ENCODE data around the gene EVPL. TPM values are rescaled to one million over a fixed set of nuclear protein-coding genes. Genes with fewer than 3 reads are reported as not detected.

EVPL gene
- polyA plus RNA-seq, 6 donors from 2014 or later, result not detected

DNA sequence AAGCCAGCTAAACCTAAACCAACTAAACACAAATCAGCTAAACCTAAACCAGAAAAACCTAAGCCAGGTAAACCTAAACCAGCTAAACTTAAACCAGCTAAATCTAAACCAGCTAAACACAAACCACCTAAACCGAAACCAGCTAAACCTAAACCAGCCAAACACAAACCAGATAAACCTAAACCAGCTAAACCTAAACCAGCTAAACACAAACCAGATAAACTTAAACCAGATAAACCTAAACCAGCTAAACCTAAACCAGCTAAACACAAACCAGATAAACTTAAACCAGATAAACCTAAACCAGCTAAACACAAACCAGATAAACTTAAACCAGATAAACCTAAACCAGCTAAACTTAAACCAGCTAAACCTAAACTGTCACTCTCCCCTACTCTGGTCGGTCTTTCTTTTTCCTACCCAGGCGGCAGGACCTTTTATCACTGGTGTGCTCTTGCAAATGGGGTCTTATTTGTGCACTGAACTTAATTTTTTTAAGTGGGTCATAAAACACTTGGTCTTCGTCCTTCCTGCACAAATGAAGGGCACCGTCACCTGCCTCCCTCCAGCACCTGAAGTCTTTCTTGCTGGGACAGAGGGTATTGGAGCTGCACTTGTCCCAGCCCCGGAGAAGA lies 7.2 kb downstream of the EVPL start:
- no peaks in the 10 kb centered on the region for H3K36me3 Mint-ChIP-seq

DNA sequence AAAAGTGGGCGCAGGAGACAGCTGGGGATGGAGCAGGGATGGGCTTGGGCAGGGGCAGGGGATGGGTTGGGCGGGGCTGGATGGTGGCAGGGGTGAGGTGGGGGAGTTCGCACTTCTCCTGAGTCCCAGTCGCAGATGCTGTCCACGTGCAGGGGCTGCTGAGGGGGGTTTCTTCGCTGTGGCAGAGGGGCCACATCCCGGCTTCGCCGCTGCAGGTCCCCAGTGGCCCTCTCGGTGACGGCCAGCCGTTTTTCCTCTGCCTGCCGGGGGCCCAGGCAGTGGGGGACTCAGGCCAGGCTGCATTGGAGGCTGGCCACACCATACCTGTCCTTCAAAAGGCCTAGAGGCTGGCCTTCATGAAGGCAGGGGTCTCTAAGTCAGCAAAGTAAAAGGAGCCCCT lies 8.3 kb downstream of the EVPL start:
- ATAC-seq (ENCODE audit: low read depth in 2 of 2), result no peak
- peaks cover 0 to 6% (median 0%) of the 10 kb centered on the region in 3 donors for H3K27me3 Mint-ChIP-seq
- H3K27ac Mint-ChIP-seq, result no peak overlapping the region
- no peaks in the 10 kb centered on the region for H3K36me3 Mint-ChIP-seq
- no peak overlapping the region for H3K4me3 Mint-ChIP-seq
- no peak for DNase-seq
- H3K9me3 Mint-ChIP-seq, result no peaks in the 10 kb centered on the region
- H3K4me1 Mint-ChIP-seq, result peaks cover 0 to 7% (median 5%) of the 10 kb centered on the region in 3 donors

More for the DNA sequence above, 7.2 kb downstream of the EVPL start:
- no peaks in the 10 kb centered on the region for H3K27me3 Mint-ChIP-seq
- H3K9me3 Mint-ChIP-seq, result no peaks in the 10 kb centered on the region
- ATAC-seq (ENCODE audit: low read depth in 2 of 2) (no peak), DNase-seq (no peak)
- H3K4me3 Mint-ChIP-seq, result peak overlapping the region in 1 of 8 donors; percentile 65
- peak overlapping the region in 2 of 6 donors; percentile 16 to 78 for H3K27ac Mint-ChIP-seq
- no peaks in the 10 kb centered on the region for H3K4me1 Mint-ChIP-seq

DNA sequence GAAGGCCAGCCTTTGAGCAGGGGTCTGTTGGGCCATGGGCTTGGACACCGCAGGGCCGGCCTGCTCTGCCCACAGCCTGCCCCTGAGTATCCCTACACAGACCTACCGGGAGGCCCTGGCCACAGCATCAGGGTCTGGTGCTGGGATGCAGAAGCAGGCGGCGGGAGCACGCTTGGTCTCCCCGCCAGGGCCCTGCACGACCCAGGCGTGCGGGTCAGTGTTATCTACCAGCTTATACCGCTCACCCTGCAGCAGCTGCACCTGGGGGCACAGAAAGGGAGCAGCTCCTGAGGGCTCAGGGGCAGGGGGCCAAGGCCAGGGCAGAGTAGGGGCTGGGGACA lies 8.8 kb downstream of the EVPL start:
- no peaks in the 10 kb centered on the region for H3K36me3 Mint-ChIP-seq
- peaks cover 0 to 9% (median 5%) of the 10 kb centered on the region in 3 donors for H3K4me1 Mint-ChIP-seq
- no peak overlapping the region for H3K27ac Mint-ChIP-seq
- H3K9me3 Mint-ChIP-seq, result no peaks in the 10 kb centered on the region
- H3K27me3 Mint-ChIP-seq, result peaks cover 0 to 6% (median 0%) of the 10 kb centered on the region in 3 donors
- H3K4me3 Mint-ChIP-seq, result no peak overlapping the region
- DNase-seq (no peak), ATAC-seq (ENCODE audit: low read depth in 2 of 2) (no peak)

DNA sequence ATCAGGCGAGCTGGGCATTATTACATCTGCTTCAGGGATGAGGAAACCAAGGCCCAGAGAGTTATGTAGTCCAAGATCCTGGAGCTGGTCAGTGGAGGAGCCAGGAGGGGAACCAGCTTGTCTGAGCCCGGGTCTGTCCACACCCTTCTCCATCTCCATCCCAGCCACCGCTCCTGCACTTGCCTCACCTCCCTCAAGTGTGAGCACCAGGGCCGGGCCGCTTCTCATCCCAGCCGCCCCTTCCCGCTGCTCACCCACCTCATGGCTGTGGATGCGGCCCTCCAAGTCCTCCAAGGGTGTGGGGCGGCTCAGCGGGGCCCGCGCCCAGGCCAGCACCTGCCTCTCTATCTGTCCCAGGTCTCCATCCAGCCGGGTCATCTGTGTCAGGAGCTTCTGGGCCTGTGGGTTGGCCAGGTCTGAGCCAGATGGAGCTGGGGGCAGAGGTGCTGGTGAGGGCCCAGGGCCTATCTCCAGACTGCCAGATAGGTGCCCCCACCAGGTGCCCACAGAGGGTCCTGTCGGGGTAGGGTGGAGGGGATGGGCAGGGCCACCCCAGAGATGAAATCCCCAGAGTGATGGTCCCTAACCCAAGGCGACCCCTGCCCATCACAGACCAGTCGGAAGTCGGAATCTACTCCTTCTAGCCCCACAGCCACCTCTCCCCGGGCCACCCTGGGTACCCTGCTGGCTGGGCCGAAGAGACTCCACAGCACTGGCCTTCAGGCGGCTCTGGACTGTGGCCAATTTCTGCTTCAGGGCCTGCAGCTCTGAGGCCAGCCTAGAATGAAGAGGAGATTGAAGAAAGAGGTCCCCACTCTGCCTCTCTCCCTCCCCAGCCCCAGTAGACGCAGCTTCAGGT lies 9.4 kb downstream of the EVPL start:
- DNase-seq (no peak), ATAC-seq (ENCODE audit: low read depth in 2 of 2) (no peak)
- H3K27ac Mint-ChIP-seq, result no peak overlapping the region

DNA sequence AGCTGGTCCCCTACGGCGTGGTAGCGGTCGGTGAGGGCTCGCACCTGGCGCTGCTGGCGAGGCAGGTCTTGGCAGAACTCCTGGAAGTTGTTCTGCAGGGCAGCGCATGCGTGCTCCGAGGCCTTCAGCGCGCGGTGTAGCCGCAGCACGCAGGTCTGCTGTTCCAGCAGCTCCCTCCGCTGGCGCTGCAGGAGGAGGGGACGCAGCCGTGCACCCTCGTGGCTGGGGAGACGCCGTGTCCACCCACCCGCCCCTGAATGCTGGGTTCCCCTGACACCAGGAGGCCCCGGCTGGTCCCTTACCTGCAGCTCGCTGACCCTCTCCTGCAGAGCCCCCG lies 12.2 kb downstream of the EVPL start:
- H3K4me1 Mint-ChIP-seq, result peaks cover 0 to 9% (median 5%) of the 10 kb centered on the region in 3 donors
- H3K27me3 Mint-ChIP-seq, result peaks cover 0 to 6% (median 0%) of the 10 kb centered on the region in 3 donors
- no peaks in the 10 kb centered on the region for H3K9me3 Mint-ChIP-seq
- H3K4me3 Mint-ChIP-seq, result no peak overlapping the region
- H3K27ac Mint-ChIP-seq, result no peak overlapping the region
- no peak for DNase-seq
- no peak for ATAC-seq (ENCODE audit: low read depth in 2 of 2)
- H3K36me3 Mint-ChIP-seq, result no peaks in the 10 kb centered on the region

More for the DNA sequence above, 9.4 kb downstream of the EVPL start:
- Mint-ChIP-seq H3K4me1 (peaks cover 0 to 9% (median 5%) of the 10 kb centered on the region in 3 donors), H3K27me3 (peaks cover 0 to 6% (median 0%) of the 10 kb centered on the region in 3 donors), H3K36me3 (no peaks in the 10 kb centered on the region), H3K4me3 (no peak overlapping the region), H3K9me3 (no peaks in the 10 kb centered on the region)

DNA sequence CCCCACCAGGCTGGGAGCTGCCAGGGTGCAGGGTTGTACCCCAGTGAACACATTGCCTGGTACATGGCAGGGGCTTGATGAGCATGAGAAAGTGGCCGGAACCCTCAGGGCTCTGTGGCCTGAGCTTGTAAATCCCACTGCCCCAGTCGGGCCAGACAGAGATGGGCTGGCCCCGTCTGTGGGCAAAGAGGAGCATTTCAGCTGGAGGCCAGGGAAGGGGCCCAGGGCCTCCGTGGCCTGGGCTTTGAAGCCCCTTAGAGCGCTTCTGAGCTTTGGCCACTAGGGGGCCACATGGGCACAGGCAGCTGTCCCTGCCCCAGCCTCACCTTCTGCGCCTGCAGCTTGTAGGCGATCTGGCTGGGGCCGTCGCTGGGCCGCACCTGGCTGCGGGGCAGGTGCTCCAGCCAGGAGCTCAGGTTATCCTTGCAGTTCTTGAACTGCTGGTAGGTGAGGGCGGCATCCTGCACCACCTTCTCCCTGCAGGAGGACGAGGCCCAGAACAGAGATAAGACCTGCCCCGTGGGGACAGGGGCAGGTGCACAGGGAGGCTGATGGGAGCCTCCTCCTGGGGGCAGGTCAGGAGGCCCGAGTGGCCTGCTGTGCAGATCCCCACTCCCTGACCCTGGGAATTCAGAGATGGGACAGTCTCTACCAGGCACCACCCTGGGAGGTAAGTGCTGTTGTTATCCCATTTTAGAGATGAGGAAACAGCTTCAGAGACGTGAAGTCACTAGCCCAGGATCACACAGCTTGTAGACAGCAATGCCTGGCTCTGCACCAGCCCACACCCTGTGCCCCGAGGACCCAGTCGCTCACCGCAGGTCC lies 12.8 kb downstream of the EVPL start:
- peak; percentile 71 for DNase-seq
- ATAC-seq (ENCODE audit: low read depth in 2 of 2), result peak; percentile 96 to 98
- Mint-ChIP-seq H3K36me3 (no peaks in the 10 kb centered on the region), H3K9me3 (no peaks in the 10 kb centered on the region), H3K4me1 (peaks cover 0 to 9% (median 5%) of the 10 kb centered on the region in 3 donors), H3K27ac (peak overlapping the region in 1 of 6 donors; percentile 9), H3K27me3 (peaks cover 0 to 6% (median 0%) of the 10 kb centered on the region in 3 donors), H3K4me3 (no peak overlapping the region)

DNA sequence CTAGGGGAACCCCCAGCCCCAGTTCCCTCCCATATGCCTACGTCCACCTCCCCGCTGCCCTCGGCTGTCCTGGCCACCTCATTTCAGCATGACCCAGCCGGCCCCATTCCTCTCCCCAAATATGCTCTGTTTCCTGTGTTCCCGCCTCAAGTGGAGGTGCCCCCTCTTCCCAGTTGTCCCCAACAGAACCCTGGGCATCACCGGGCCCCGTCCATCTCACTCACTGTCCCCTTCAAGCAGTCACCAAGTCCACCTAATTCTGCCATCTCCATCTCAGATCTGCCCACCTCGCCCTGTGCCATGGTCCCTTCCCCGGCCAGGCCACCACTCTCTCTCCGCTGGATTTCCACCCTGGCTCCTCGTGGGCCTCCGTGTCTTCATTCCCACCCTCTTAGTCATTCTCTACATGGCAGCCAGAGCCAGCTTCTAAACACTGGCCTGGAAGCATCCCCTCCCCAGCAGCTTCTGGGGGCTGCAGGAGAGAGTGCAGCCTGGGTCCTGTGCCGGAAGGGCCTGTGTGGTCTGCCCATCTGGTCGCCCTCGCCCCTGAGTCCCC lies 13.7 kb downstream of the EVPL start:
- H3K4me3 Mint-ChIP-seq, result no peak overlapping the region
- H3K4me1 Mint-ChIP-seq, result peaks cover 0 to 9% (median 5%) of the 10 kb centered on the region in 3 donors
- no peak for DNase-seq
- no peaks in the 10 kb centered on the region for H3K9me3 Mint-ChIP-seq
- peaks cover 0 to 6% (median 0%) of the 10 kb centered on the region in 3 donors for H3K27me3 Mint-ChIP-seq
- H3K36me3 Mint-ChIP-seq, result no peaks in the 10 kb centered on the region
- ATAC-seq (ENCODE audit: low read depth in 2 of 2), result no peak
- H3K27ac Mint-ChIP-seq, result peak overlapping the region in 1 of 6 donors; percentile 66

DNA sequence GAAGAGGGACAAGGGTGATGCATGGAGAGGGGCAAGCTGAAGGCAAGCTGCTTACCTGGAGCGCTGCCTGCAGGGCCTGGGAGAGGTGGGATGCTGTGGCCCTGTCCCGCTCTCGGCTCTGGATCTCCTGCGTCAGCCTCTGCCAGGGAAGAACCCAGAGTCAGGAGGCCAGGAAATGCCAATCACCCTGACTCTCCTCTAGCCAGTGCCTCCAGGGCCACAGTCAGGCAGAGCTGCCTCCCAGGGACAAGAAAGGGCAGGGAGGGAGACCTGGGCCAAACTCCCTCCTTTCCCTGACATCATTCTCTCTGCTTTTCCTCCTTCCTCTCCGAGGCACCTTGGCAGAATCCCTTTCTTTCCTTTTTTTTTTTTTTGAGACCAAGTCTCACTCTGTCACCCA lies 15.2 kb downstream of the EVPL start:
- DNase-seq, result no peak
- ATAC-seq (ENCODE audit: low read depth in 2 of 2), result no peak
- H3K36me3 Mint-ChIP-seq, result no peaks in the 10 kb centered on the region
- no peak overlapping the region for H3K4me3 Mint-ChIP-seq
- peaks cover 0 to 9% (median 5%) of the 10 kb centered on the region in 3 donors for H3K4me1 Mint-ChIP-seq
- H3K27ac Mint-ChIP-seq, result no peak overlapping the region
- H3K9me3 Mint-ChIP-seq, result no peaks in the 10 kb centered on the region
- H3K27me3 Mint-ChIP-seq, result peaks cover 0 to 6% (median 0%) of the 10 kb centered on the region in 3 donors

DNA sequence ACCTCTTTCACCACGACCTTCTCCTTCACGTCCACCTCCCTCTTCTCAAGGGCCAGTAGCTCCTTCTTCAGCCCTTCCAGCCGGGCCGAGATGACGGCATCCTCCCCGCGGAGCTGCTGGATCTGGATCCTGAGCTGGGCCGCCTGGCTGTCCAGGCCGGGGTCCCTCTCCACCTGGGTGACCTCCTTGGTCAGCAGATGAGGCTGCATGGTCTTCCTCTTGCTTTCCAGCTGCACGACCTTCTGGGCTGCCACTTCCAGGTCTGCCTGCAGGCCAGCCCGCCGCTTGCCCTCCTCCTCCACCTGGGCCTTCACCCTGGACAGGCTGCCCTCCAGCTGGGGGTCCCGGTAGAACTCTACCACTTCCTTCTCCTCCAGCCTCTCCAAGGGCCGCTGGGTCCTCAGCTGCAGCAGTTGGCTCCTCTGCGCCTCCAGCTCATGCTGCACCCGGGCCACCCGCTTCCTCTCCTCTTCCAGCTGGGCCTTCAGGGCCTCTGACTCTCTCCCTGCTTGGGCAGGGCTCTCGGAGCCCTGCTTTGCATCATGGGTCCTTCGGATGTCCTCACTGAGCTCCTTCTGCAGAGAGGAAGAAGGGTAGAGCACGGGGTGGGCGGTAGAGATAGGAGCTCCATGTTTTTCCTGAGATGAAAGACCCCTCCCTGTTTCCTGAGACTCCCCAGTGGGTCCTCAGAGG lies 17.0 kb downstream of the EVPL start:
- Mint-ChIP-seq H3K4me3 (no peak overlapping the region), H3K27me3 (peaks cover 0 to 6% (median 0%) of the 10 kb centered on the region in 3 donors), H3K4me1 (peaks cover 4 to 17% (median 10%) of the 10 kb centered on the region in 3 donors), H3K27ac (peak overlapping the region in 1 of 6 donors; percentile 50), H3K9me3 (no peaks in the 10 kb centered on the region), H3K36me3 (no peaks in the 10 kb centered on the region)
- DNase-seq (no peak), ATAC-seq (ENCODE audit: low read depth in 2 of 2) (no peak)

DNA sequence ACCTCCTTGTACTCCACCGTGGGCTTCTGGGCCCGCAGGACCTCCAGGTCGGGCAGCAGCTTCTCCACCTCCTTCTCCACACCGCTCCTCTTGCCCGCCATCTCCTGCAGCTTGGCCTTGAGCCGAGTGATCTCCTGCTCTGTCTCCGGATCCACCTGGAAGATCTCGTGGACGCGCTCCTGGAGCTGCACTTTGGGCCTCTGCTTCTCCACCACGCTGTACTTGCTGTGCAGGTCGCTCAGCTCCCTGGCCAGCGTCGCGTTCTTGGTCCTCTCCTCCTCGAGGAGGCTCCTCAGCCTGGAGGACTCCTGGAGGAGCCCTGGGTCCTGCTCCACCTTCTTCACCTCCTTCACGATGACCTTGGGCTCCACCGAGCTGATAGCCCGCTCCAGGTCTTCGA lies 17.7 kb downstream of the EVPL start:
- Mint-ChIP-seq H3K4me3 (peak overlapping the region in 1 of 8 donors; percentile 54), H3K27ac (peak overlapping the region in 2 of 6 donors; percentile 50 to 85), H3K27me3 (peaks cover 0 to 6% (median 0%) of the 10 kb centered on the region in 3 donors), H3K9me3 (no peaks in the 10 kb centered on the region), H3K4me1 (peaks cover 4 to 17% (median 10%) of the 10 kb centered on the region in 3 donors), H3K36me3 (no peaks in the 10 kb centered on the region)
- no peak for ATAC-seq (ENCODE audit: low read depth in 2 of 2)
- no peak for DNase-seq

DNA sequence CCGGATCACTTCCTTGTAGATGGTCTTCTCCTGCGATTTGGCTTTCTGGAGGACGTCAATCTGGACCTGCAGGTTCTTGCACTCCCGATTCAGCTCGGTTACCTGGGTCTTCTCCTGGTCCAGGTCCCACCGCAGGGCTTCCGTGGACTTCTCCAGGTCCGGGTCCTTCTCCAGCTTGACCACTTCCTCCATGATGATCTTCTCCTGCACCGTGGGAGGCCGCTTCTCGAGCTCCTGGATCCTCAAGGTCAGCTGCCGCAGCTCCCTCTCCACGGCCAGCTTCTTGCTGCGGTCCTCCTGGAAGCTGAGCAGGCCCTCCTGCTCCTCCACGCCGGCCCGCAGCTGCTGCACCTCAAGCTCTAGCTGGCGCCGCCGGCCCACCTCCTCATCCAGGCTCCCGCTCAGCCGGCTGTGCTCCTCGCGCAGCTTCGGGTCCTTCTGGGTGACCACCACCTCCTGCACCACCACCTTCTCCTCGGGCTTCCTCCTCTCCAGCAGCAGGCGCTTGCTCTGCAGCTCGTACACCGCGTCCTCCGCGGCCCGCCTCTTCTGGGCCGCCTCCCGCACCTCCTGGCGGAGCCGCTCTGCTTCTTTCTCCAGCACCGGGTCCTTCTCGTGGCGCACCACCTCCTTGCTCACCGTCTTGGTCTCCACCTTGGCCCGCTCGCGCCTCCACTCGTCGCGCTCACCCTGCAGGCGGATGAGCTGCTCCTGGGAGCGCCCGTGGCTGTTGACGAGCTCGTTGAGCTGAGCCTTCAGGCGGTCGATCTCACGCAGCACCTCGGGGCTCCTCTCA lies 18.3 kb downstream of the EVPL start:
- Mint-ChIP-seq H3K27me3 (no peaks in the 10 kb centered on the region), H3K36me3 (no peaks in the 10 kb centered on the region), H3K9me3 (no peaks in the 10 kb centered on the region), H3K4me3 (no peak overlapping the region), H3K27ac (peak overlapping the region in 2 of 6 donors; percentile 39 to 85), H3K4me1 (peaks cover 4 to 10% (median 5%) of the 10 kb centered on the region in 3 donors)
- DNase-seq (no peak), ATAC-seq (ENCODE audit: low read depth in 2 of 2) (no peak)

DNA sequence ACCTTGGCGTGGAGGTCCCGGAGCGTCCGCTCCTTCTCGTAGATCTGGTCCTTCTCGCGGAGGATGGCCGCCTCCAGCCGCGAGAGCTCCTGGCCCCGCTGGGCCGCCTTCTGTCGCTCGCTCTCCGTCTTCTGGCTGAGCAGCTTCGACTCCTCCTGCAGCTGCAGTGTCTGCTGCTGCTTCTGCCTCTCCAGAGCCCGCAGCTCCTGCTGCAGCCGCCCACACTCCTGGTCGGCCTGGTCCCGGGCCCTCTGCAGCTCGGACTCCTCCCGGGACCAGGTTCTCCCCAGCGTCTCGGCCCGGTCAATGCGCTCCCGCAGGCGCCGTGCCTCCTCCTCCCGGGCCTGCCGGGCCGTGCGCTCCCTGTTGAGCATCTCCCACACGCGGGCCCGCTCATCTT lies 18.9 kb downstream of the EVPL start:
- no peak for DNase-seq
- Mint-ChIP-seq H3K27me3 (no peaks in the 10 kb centered on the region), H3K36me3 (no peaks in the 10 kb centered on the region), H3K4me1 (peaks cover 5 to 8% (median 7%) of the 10 kb centered on the region in 3 donors), H3K4me3 (no peak overlapping the region), H3K27ac (no peak overlapping the region), H3K9me3 (no peaks in the 10 kb centered on the region)
- no peak for ATAC-seq (ENCODE audit: low read depth in 2 of 2)

Data from naive B cell (primary cell).